ENCODE measurements around the gene MED12L. TPM values are rescaled to one million over a fixed set of nuclear protein-coding genes. Genes with fewer than 3 reads are reported as not detected.

MED12L gene
- total RNA-seq, 1 experiment from 2014 or later = 14.9 TPM

DNA sequence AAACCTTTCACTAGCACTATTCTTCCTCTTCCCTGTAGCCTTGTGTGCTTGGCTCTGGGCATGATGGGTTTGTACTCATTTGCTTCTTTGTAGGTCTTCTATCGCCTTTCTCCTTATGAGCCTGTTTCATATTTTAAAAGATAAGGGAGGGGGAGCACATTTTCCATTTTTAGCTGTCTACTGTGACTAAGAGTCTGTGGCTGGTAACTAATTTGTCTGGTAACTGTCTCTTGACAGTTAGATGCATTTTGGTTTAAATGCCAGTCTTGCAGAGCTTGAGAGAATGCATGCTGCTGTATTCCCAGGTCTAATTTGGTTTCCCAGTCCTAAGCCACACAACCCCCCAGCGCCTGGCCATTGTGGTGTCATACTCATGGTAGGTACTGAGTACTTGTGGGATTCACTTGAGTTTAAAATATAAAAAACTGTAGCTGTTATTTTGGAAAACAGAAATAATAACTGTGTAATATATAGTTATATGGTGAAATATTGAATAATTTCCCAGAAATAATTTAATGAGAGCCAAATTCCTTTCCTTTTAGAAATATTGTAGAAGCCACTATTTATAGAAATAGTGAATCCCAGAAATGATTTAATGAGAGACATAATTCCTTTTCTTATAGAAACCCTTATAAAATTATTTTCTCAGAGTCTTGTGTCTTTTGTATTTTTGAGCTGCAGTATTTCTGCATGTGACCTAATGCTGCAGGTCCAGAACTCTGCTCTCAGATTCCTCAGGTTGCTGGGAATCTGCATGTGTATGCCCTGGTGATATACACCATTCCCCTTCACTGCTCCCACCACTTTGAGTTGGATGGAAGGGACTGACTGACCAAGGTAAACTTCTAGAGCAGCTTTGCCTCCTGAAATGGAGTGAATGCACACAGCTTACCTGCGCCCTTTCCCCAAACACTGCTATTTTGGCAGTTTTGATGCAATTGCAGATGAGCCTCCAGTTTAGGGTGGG is 131.5 kb downstream of the MED12L start:
- Histone ChIP-seq H2AK5ac (ENCODE audit: insufficient read length, low read length) (no peak overlapping the region), H3K4ac (ENCODE audit: low read depth, low read length) (no peak overlapping the region), H4K8ac (replicated peaks; ENCODE audit: insufficient read length, low read depth, low read length) (no peak overlapping the region), H2BK120ac (ENCODE audit: low read depth, low read length, poor library complexity, severe bottlenecking) (no peak overlapping the region), H4K20me1 (ENCODE audit: control insufficient read depth, insufficient read depth, insufficient read length) (no peaks in the 10 kb centered on the region), H3K18ac (ENCODE audit: insufficient read length, low read depth, low read length) (no peak overlapping the region), H4K91ac (ENCODE audit: insufficient read length, low read depth, low read length) (no peak overlapping the region), H3K9me3 (ENCODE audit: control insufficient read depth, low read depth, low read length) (no peaks in the 10 kb centered on the region), H3K56ac (ENCODE audit: insufficient read length, low read depth, low read length) (no peak overlapping the region), H3K9ac (ENCODE audit: extremely low read depth, insufficient read length, low read length) (no peak overlapping the region), H4K5ac (ENCODE audit: insufficient read length, low read depth, low read length) (no peak overlapping the region), H2BK5ac (ENCODE audit: insufficient read length, low read length) (no peak overlapping the region), H3K4me1 (ENCODE audit: insufficient read depth, low read length) (peaks cover 4% of the 10 kb centered on the region; the same call in 1 of the 2 replicates), H3K23me2 (ENCODE audit: insufficient read length, low read depth, low read length, poor library complexity, severe bottlenecking) (no peaks in the 10 kb centered on the region), H3K79me2 (ENCODE audit: insufficient read depth, low read length) (no peaks in the 10 kb centered on the region), H3K27ac (ENCODE audit: insufficient read length, low read depth, low read length) (no peak overlapping the region), H3K14ac (ENCODE audit: insufficient read depth, low read length) (no peak overlapping the region), H3K79me1 (ENCODE audit: insufficient read depth, low read depth, low read length, poor library complexity, severe bottlenecking) (no peaks in the 10 kb centered on the region), H2BK15ac (ENCODE audit: low read depth, low read length) (no peak overlapping the region), H2BK12ac (ENCODE audit: insufficient read length, low read depth, low read length) (no peak overlapping the region), H3T11ph (ENCODE audit: low read length) (no peak overlapping the region), H2BK20ac (ENCODE audit: low read depth, low read length, poor library complexity, severe bottlenecking) (no peak overlapping the region), H3K23ac (ENCODE audit: insufficient read length, low read depth, low read length) (no peak overlapping the region), H2AFZ (ENCODE audit: low read length) (no peak overlapping the region), H3K27me3 (ENCODE audit: insufficient read depth, low read length) (no peaks in the 10 kb centered on the region), H3K4me2 (ENCODE audit: insufficient read depth, insufficient read length, low read length) (no peak overlapping the region)
- Mint-ChIP-seq H3K27me3 (ENCODE audit: low read depth) (no peaks in the 10 kb centered on the region), H3K4me3 (no peak overlapping the region), H3K27ac (no peak overlapping the region; a peak in 1 of 7 replicates), H3K4me1 (peaks cover 5 to 10% of the 10 kb centered on the region in 2 experiments), H3K36me3 (ENCODE audit: insufficient read depth in 1 of 3, low read depth in 3 of 3) (peaks cover 18 to 24% (median 21%) of the 10 kb centered on the region in 3 experiments), H3K9me3 (peaks cover 6 to 10% of the 10 kb centered on the region in 2 experiments; a peak in 4 of 5 replicates)
- TF ChIP-seq, protein P1, sequence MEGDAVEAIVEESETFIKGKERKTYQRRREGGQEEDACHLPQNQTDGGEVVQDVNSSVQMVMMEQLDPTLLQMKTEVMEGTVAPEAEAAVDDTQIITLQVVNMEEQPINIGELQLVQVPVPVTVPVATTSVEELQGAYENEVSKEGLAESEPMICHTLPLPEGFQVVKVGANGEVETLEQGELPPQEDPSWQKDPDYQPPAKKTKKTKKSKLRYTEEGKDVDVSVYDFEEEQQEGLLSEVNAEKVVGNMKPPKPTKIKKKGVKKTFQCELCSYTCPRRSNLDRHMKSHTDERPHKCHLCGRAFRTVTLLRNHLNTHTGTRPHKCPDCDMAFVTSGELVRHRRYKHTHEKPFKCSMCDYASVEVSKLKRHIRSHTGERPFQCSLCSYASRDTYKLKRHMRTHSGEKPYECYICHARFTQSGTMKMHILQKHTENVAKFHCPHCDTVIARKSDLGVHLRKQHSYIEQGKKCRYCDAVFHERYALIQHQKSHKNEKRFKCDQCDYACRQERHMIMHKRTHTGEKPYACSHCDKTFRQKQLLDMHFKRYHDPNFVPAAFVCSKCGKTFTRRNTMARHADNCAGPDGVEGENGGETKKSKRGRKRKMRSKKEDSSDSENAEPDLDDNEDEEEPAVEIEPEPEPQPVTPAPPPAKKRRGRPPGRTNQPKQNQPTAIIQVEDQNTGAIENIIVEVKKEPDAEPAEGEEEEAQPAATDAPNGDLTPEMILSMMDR (conservative IDR thresholded peaks at IDR 0.05) = no peak
- no CpG with 5 or more reads among the region's 3 CpGs for WGBS (ENCODE audit: extremely low coverage, insufficient read length, low lambda C conversion rate)
- DNase-seq = no peak

Measured in H9 (cell line).